ENCODE results near the gene PLN.

PLN gene

DNA sequence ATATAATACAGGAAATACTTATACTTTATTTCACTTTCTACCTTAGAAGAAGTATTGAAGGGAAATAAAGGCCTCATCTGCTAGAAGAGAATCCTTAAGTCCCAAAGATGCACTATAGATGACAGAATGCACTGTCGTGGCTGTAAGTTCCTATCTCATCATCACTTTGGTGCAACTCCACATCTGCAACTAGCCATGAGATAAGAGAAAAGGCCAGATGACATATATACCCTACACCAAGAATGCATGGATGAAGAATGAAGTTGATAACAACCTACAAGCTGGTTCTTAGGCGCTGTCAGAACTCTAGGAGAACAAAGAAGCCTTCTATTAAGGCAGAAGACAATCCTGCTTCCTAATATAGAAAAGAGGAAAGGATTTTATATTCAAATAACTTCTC is 11.6 kb upstream of the PLN start:
- no peak overlapping the region for H3K27ac ChIP-seq
- no peak for TF ChIP-seq CTCF (IDR thresholded peaks at IDR 0.05; ENCODE audit: low read depth, low read length, missing control alignments)
- no peaks in the 10 kb centered on the region for H3K36me3 ChIP-seq (replicated peaks)
- H3K27me3 ChIP-seq (replicated peaks): no peaks in the 10 kb centered on the region
- no peak for DNase-seq
- no peak overlapping the region for H3K4me3 ChIP-seq (ENCODE audit: low read depth, low read length)
- in situ Hi-C loops (cut with HindIII; ENCODE audit: low pct_ligation_motif_present, low sequenced_read_pairs): no loop called here

- H3K36me3 ChIP-seq (replicated peaks): no peaks in the 10 kb centered on the region
- H3K4me3 ChIP-seq (ENCODE audit: low read depth, low read length): no peak overlapping the region
- no peaks in the 10 kb centered on the region for H3K27me3 ChIP-seq (replicated peaks)
- in situ Hi-C loops (cut with HindIII; ENCODE audit: low pct_ligation_motif_present, low sequenced_read_pairs): no loop called here
- no peak for DNase-seq
- no peak overlapping the region for H3K27ac ChIP-seq
- TF ChIP-seq CTCF (IDR thresholded peaks at IDR 0.05; ENCODE audit: low read depth, low read length, missing control alignments): no peak
These were observed 10.5 kb upstream of the PLN start for GRCh38 chr6:118537574-118537973.

DNA sequence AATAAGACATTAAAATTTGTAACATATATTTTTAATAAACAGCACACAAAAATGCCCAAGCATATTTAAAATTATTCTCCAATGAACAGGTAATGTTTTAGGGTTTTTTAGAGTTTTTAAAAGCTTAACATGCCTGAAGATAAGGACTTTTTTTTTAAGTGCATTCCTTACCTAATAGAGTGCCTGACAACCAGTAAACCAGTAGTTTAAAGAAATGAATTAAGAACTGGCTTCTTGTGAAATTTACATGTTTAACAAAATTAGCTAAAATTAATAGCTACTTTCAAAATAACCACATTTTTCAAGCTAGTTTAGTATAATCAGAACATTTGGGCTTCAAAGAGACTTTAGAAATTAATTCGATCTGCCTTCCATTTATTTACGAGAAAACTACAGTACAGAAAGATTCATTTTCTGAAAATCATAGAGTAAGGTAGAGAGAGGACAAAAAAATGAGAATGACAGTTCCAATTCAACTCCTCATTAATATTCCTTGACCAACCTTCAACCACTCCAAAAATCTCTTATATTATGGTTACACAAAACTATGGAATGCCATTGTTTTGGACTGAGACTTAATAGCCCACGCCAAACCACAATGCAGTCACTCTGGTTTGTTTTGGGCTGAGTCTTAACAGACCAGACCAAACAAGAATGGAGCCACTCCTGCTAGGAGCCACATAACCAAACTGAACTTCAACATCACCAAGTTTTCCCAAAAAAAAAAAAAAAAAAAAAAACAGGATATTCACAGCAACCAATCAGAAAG is 5.7 kb upstream of the PLN start:
- no peaks in the 10 kb centered on the region for H3K36me3 ChIP-seq (replicated peaks)
- no peak overlapping the region for H3K27ac ChIP-seq
- TF ChIP-seq CTCF (IDR thresholded peaks at IDR 0.05; ENCODE audit: low read depth, low read length, missing control alignments): no peak
- no peak overlapping the region for H3K4me3 ChIP-seq (ENCODE audit: low read depth, low read length)
- DNase-seq: peak; percentile 17
- H3K27me3 ChIP-seq (replicated peaks): no peaks in the 10 kb centered on the region
- in situ Hi-C loops (cut with HindIII; ENCODE audit: low pct_ligation_motif_present, low sequenced_read_pairs): no loop called here

DNA sequence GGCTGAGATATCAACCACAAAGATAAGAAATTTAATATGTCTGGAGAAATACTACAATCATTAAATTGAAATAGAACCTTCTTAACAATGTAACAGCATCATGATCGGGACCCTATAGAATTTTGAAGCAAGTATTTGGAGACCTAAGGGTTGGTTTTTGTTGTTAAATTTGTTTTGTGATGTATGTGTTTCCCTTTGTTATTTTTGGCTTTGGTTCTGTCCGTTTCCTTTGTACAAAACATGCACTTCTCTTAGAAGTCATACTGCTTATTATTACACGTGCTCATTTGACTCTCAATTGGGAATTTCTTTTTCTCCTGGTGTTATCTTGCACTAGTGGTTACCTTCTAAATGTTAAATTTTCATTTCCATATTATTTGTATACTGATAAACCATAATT is 4.0 kb upstream of the PLN start:
- Histone ChIP-seq H3K27me3 (replicated peaks) (no peaks in the 10 kb centered on the region), H3K27ac (no peak overlapping the region), H3K4me3 (ENCODE audit: low read depth, low read length) (no peak overlapping the region), H3K36me3 (replicated peaks) (no peaks in the 10 kb centered on the region)
- in situ Hi-C loops (cut with HindIII; ENCODE audit: low pct_ligation_motif_present, low sequenced_read_pairs): no loop called here
- no peak for DNase-seq
- TF ChIP-seq CTCF (IDR thresholded peaks at IDR 0.05; ENCODE audit: low read depth, low read length, missing control alignments): no peak

- in situ Hi-C loops (cut with HindIII; ENCODE audit: low pct_ligation_motif_present, low sequenced_read_pairs): no loop called here
- H3K27ac ChIP-seq: no peak overlapping the region
- TF ChIP-seq CTCF (IDR thresholded peaks at IDR 0.05; ENCODE audit: low read depth, low read length, missing control alignments): no peak
- no peak for DNase-seq
- H3K36me3 ChIP-seq (replicated peaks): no peaks in the 10 kb centered on the region
- H3K4me3 ChIP-seq (ENCODE audit: low read depth, low read length): no peak overlapping the region
- no peaks in the 10 kb centered on the region for H3K27me3 ChIP-seq (replicated peaks)
These were observed 1.8 kb upstream of the PLN start for GRCh38 chr6:118546164-118546879.

Measured in brain microvascular endothelial cell (primary cell).